Skeletal muscle satellite cell (primary cell): Measurements from ENCODE around the gene HMGN3.
A peak's percentile ranks its signal among the peaks of the same experiment; 100 is the strongest.
"Not testable (repeated sequence)": the region's sequence is repeated elsewhere in the genome, so short reads cannot be mapped to it uniquely, and the experiment has no call there.

Experiments
- H3K27me3 ChIP-seq: 2 replicates; pipeline ENCODE4 v1.7.0; 2013; ENCODE audit warnings: low read length; ENCODE audit not compliant: control insufficient read depth, insufficient read depth
- H3K36me3 ChIP-seq: 2 replicates; pipeline ENCODE4 v1.7.0; 2013; ENCODE audit warnings: mild to moderate bottlenecking, control low read depth, low read length; ENCODE audit not compliant: insufficient read depth
- H3K4me1 ChIP-seq: 2 replicates; pipeline ENCODE4 v1.7.0; 2013; ENCODE audit warnings: low read length; ENCODE audit not compliant: control insufficient read depth, insufficient read depth
- H3K4me2 ChIP-seq: 2 replicates; pipeline ENCODE4 v1.7.0; 2013; ENCODE audit warnings: mild to moderate bottlenecking, low read length
- H3K4me3 ChIP-seq: 2 replicates; pipeline ENCODE4 v1.7.0; 2013; ENCODE audit warnings: low read length
- H3K9ac ChIP-seq: 2 replicates; pipeline ENCODE4 v1.7.0; 2013; ENCODE audit warnings: mild to moderate bottlenecking, low read depth, low read length, moderate library complexity
- H3K9me3 ChIP-seq: replicated peaks from 2 replicates; pipeline ENCODE4 v1.7.0; 2013; ENCODE audit warnings: mild to moderate bottlenecking, control low read depth, low read length

The HMGN3 gene

DNA sequence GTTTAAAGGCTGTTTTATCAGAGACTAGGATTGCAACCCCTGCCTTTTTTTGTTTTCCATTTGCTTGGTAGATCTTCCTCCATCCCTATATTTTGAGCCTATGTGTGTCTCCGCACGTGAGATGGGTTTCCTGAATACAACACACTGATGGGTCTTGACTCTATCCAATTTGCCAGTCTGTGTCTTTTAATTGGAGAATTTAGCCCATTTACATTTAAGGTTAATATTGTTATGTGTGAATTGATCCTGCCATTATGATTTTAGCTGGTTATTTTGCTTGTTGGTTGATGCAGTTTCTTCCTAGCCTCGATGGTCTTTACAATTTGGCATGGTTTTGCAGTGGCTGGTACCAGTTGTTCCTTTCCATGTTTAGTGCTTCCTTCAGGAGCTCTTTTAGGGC lies 20.6 kb upstream of the HMGN3 start:
- H3K27me3 ChIP-seq, H3K9ac ChIP-seq, H3K9me3 ChIP-seq, H3K4me2 ChIP-seq, H3K4me3 ChIP-seq, H3K36me3 ChIP-seq: not testable (repeated sequence)
- H3K4me1 ChIP-seq = peaks cover 12% of the 10 kb centered on the region

DNA sequence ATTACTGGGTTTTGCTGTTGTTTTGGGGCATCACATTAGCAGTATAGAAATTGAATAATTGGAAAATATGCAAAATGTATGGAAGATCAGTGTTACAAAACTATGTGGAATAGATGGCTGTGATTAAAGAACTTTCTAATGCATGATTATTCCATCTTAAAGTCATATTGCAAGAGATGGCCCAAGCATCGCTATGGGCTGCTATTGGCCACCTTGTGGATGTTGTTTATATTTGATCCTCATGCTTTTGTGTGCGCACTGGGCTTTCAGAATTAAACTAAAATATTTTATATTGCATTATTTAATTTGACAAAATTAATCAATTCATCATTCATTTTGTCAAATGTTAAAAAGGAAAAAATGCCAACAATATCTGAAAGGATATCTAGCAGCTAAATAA lies 16.1 kb upstream of the HMGN3 start:
- Histone ChIP-seq H3K4me2 (no peak overlapping the region), H3K27me3 (no peaks in the 10 kb centered on the region), H3K4me1 (no peaks in the 10 kb centered on the region), H3K4me3 (no peak overlapping the region), H3K36me3 (no peaks in the 10 kb centered on the region), H3K9me3 (no peaks in the 10 kb centered on the region), H3K9ac (no peak overlapping the region)

DNA sequence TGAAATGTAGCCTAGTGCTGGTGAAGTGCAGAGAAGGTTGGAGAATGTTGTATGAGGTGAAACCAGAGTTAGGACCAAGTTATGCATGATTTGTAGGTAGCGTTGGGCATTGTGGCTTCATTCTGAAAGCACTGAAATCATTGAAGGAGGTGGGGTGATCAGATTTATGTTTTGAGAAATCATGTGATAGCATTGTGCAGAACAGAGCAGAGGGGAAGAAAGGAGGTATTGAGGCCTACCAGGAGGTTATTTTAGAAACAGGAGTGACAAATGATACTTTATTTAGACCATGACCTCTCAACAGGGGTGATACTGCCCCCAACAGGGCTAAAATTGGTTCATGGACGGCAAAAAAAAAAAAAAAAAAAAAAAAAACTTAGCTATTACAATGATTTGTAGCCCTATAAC lies 15.6 kb upstream of the HMGN3 start:
- Histone ChIP-seq H3K4me1 (no peaks in the 10 kb centered on the region), H3K36me3 (no peaks in the 10 kb centered on the region), H3K27me3 (no peaks in the 10 kb centered on the region), H3K9me3 (no peaks in the 10 kb centered on the region), H3K4me3 (no peak overlapping the region), H3K4me2 (no peak overlapping the region), H3K9ac (no peak overlapping the region)

DNA sequence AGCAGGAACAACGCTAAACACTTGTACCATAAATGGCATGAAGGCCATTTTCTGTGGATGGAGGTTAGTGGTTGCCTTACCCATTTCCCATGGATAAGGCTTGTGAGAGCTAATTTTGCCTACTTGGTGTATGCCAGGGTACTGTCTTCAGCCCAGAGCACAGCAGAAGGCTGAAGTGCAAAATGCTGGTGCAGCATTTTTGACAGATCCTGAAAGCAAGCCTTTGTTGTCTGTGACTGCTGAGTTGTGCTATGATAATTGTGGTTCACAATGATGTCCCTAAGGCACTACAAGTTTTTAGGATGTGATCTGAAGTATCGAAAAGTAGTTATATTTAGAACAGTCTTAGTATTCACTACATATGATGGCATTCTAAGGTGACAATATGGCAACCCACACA lies 14.7 kb upstream of the HMGN3 start:
- H3K4me3 ChIP-seq = no peak overlapping the region
- H3K9me3 ChIP-seq = no peaks in the 10 kb centered on the region
- no peaks in the 10 kb centered on the region for H3K4me1 ChIP-seq
- no peak overlapping the region for H3K9ac ChIP-seq
- no peak overlapping the region for H3K4me2 ChIP-seq
- H3K27me3 ChIP-seq = no peaks in the 10 kb centered on the region
- no peaks in the 10 kb centered on the region for H3K36me3 ChIP-seq

DNA sequence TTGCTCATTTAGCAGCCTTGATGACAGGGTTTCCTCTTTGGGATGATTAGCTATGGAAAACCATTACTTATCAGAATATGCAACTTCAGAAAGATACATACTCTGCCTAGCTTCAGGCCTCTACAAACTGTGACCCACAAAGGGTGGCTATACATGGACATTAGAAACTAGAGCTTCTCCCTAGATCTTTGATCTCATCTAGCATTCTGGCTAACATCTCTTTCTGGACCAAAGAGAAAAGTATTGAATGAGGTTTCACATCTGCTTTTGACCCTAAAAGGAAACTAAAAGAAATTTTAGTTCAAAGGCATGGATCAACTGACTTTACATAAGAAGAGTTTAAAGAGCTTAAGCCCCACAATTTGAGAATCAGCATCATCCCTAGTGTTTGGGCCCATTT lies 12.4 kb upstream of the HMGN3 start:
- H3K27me3 ChIP-seq = no peaks in the 10 kb centered on the region
- no peak overlapping the region for H3K4me3 ChIP-seq
- H3K4me2 ChIP-seq = no peak overlapping the region
- no peaks in the 10 kb centered on the region for H3K4me1 ChIP-seq
- H3K9me3 ChIP-seq = no peaks in the 10 kb centered on the region
- no peaks in the 10 kb centered on the region for H3K36me3 ChIP-seq
- H3K9ac ChIP-seq = no peak overlapping the region

DNA sequence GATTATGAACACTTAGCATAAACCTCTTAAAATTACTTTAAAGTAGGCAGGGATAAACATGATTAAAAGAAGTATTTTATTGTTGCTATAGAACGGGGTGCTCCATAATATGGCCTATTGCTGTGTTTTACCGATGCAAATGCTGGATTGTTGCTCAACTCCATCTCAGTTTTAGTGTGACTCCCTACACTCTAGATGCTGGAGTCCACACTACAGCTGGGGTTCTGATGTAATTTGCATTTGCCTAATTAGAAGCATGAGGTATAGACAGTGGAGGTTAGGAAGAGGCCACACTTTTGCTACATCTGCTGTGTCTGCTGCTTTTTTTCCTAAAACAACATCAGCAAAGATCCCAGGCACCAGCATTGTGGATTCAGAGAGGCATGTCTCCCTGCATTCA lies 6.7 kb upstream of the HMGN3 start:
- no peaks in the 10 kb centered on the region for H3K4me1 ChIP-seq
- H3K4me2 ChIP-seq = no peak overlapping the region
- no peak overlapping the region for H3K9ac ChIP-seq
- no peak overlapping the region for H3K4me3 ChIP-seq
- no peaks in the 10 kb centered on the region for H3K36me3 ChIP-seq
- H3K27me3 ChIP-seq = no peaks in the 10 kb centered on the region
- no peaks in the 10 kb centered on the region for H3K9me3 ChIP-seq

DNA sequence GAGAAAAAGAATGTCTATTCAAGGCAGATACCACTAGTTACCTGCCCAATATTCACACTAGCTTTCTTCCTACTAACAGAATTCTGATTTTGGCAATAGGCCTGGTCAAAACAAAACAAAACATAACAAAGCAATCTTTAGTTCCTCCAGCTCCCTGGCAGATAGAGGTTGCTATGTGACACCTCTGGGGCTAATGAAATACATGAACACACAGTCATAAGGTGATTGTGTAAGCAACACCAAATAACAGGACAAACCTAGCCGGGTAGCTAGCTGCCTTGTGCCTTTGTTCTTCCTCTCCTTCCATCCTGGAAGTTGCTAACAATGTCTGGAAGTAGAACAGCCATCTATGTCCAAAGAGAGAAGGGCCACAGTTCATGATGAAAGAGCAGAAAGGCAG lies 6.0 kb upstream of the HMGN3 start:
- H3K4me2 ChIP-seq = no peak overlapping the region
- H3K9me3 ChIP-seq = no peaks in the 10 kb centered on the region
- H3K36me3 ChIP-seq = no peaks in the 10 kb centered on the region

DNA sequence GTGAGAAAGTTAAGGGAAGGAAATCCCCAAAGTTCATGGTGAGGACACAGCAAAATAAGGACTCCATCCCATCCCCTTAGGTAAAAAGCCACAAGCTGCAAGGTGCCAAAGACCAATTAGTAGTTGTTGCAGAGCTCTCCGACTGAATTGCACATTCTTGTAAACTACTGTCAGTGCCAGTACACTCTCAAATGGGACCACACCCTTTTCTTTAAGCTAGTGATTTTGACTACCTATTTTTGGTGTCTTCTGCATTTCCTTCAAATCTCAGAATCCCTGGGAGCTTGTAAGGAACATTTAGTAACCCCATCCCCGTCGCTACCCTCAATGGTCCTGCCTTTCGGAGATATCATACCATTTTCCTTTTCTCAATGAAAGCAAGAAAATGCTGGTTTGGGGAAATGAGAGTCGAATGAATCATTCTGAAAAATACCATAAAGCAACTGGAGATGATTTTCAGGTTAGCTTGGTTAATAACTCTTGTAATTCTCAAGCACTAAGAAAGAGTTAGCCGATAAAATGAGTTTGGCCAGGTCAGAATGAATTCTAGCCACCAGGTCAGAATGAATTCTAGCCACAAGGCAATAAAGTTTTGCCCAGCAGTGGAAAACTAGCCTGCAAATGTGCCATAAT lies 5.2 kb upstream of the HMGN3 start:
- Histone ChIP-seq H3K4me2 (no peak overlapping the region), H3K9ac (no peak overlapping the region), H3K27me3 (no peaks in the 10 kb centered on the region), H3K36me3 (no peaks in the 10 kb centered on the region), H3K9me3 (no peaks in the 10 kb centered on the region), H3K4me3 (no peak overlapping the region), H3K4me1 (peaks cover 3% of the 10 kb centered on the region)

More for the DNA sequence above, 6.0 kb upstream of the HMGN3 start:
- no peaks in the 10 kb centered on the region for H3K4me1 ChIP-seq
- no peak overlapping the region for H3K9ac ChIP-seq
- H3K4me3 ChIP-seq = no peak overlapping the region
- H3K27me3 ChIP-seq = no peaks in the 10 kb centered on the region

DNA sequence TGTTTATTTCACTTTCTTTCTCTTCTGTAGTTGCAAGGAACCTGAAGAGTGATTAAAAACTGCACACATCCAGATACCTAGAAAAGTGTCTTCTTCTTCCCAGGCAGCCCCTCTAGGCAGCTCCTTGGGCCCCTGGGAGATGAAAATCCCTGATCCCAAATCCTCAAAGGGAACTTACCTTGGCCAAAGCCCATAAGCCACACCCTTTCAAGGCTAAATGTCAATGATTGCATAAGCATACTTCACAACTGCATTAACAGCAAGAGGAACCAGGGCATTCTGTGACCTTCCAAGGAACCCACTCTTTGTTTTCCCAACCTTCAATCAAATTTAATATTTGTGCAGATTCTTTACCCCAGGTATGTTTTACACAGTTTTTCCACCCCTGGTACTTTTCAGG lies 4.4 kb upstream of the HMGN3 start:
- no peaks in the 10 kb centered on the region for H3K27me3 ChIP-seq
- H3K4me3 ChIP-seq = no peak overlapping the region
- H3K4me1 ChIP-seq = peaks cover 3% of the 10 kb centered on the region
- no peaks in the 10 kb centered on the region for H3K36me3 ChIP-seq
- H3K9me3 ChIP-seq = no peaks in the 10 kb centered on the region
- H3K9ac ChIP-seq = no peak overlapping the region
- no peak overlapping the region for H3K4me2 ChIP-seq

DNA sequence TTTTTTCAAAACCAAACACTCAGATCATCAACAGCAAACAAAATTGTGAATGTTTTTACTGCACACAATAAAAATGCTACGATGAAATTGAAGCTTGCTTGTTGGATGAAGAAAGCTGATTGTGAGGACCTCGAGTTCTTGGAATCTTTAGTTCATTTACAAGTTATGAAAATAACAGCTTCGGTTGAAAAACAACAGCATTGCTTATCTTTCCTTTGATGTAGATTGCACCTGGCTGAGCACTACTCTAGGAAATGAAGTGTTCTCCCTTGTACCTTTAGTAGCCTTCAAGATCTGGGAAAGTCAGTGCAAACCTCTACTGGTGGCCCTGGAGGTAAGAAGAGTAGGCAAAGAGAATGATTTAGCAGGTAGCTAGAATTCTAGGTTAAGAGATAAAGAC lies 2.2 kb upstream of the HMGN3 start:
- no peak overlapping the region for H3K9ac ChIP-seq
- H3K36me3 ChIP-seq = no peaks in the 10 kb centered on the region
- no peak overlapping the region for H3K4me3 ChIP-seq
- H3K4me2 ChIP-seq = no peak overlapping the region
- H3K27me3 ChIP-seq = no peaks in the 10 kb centered on the region
- H3K9me3 ChIP-seq = no peaks in the 10 kb centered on the region
- H3K4me1 ChIP-seq = peaks cover 6% of the 10 kb centered on the region

DNA sequence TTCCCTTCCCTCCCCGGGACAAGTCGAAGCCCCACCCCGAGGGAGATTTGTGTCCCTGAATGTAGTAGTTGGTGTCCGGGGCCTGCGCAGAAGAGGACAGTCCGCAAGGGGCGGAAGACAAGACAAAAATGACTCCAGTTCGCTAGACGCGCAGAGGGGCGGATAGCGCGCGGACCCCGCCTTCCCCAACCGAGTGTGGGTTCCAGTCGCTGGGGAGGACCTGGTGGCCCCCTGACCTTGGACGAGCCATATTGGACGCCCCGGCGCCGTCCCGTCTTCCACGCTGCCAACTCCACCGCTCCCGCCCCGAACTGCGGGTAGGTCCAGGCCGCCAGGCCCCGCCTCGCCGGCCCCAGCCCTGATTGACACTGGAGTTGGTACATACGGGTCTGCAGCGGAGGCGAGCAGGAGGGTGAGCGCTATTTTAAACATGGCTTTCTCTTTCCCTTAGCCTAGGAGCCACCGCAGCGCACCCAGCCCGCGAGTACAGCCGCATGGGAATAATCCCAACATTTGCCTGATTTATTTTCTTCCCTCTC lies 802 bp downstream of the HMGN3 start:
- H3K27me3 ChIP-seq = no peaks in the 10 kb centered on the region
- H3K36me3 ChIP-seq = no peaks in the 10 kb centered on the region
- no peaks in the 10 kb centered on the region for H3K9me3 ChIP-seq
- peak overlapping the region; percentile 83 for H3K4me2 ChIP-seq
- peaks cover 6% of the 10 kb centered on the region for H3K4me1 ChIP-seq
- peak overlapping the region; percentile 78 for H3K4me3 ChIP-seq
- peak overlapping the region; percentile 90 for H3K9ac ChIP-seq

DNA sequence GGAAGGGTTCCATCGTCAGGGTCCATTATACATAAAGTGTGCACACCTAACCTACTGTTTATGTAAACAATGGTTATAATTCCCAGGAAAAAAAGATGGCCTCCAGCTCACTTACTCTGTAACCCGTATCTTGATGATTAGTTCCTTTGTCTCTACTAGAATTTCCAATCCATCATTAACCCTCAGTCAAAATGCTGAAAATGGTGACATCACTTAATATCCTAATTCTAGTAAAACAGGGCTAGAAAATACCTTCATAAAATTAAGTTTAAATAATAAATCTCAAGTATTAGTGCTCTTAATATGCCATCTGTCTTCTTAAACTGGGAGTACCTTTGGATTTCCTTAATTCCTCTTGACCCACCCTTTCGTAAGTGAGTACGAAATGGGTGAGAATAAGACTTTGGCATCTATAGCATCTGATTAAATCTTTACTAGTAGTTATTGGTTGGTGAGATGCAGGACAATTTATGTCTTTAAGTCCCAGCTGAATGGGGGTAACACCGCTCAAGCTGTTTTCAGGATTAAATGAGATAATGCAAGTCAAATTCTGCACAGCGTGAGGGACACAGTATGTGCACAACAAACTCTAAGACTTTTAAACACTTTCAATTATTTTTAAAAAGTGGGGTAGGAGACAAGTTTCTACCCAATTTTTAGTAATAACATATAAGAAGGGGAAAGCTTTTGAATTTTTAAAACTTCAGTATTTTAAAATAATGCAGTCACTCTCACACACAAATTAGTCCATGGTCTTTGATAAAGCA lies 1.6 kb downstream of the HMGN3 start:
- H3K4me3 ChIP-seq = peak overlapping the region; percentile 78
- no peaks in the 10 kb centered on the region for H3K27me3 ChIP-seq
- peaks cover 6% of the 10 kb centered on the region for H3K4me1 ChIP-seq
- no peaks in the 10 kb centered on the region for H3K36me3 ChIP-seq
- H3K9me3 ChIP-seq = no peaks in the 10 kb centered on the region
- peak overlapping the region; percentile 90 for H3K9ac ChIP-seq
- peak overlapping the region; percentile 83 for H3K4me2 ChIP-seq
